ENCODE data around the gene BCAP31.

BCAP31 gene

DNA sequence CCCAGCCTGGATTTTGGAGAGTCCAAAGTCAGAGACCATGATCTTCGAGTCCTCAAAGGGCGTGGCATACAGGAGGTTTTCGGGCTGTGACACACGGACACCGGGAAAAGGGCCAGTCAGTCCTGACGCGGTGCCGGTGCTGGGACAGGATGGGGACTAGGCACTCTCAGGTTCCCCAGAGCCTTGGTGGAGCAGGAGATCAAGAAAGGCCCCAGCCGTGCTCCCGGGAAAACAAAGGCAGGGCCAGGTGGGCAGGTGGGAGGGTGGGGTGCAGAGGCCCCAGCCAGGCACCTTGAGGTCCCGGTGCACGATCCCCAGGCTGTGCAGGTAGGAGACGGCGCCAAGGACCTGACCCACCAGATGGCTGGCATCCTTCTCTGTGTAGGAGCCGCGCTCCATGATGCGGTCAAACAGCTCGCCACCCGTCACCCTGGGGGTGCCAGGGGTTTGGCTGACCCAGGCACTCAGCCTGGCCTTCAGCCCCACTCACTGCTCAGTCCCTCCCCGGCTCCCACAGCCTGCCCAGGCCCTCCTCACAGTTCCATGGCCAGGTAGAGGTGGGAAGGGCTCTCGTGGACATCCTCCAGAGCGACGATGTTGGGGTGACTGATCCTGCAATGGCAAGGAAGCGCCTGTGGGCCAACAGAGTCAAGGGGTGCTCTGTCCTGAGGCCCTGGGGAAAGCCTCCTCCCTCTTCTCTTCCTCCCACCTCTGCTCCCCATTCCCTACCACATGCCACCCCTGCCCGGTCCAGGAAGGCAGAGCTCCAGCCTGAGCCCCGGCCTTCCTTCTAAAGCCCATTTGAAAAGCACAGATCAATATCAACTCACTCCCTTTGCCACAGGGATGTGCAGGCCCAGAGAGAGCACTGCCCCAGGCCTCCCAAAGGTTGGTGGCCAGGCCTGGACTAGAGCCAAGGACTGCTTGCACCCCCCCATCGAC, 52.3 kb downstream of the BCAP31 start:
- DNase-seq, result no peak

DNA sequence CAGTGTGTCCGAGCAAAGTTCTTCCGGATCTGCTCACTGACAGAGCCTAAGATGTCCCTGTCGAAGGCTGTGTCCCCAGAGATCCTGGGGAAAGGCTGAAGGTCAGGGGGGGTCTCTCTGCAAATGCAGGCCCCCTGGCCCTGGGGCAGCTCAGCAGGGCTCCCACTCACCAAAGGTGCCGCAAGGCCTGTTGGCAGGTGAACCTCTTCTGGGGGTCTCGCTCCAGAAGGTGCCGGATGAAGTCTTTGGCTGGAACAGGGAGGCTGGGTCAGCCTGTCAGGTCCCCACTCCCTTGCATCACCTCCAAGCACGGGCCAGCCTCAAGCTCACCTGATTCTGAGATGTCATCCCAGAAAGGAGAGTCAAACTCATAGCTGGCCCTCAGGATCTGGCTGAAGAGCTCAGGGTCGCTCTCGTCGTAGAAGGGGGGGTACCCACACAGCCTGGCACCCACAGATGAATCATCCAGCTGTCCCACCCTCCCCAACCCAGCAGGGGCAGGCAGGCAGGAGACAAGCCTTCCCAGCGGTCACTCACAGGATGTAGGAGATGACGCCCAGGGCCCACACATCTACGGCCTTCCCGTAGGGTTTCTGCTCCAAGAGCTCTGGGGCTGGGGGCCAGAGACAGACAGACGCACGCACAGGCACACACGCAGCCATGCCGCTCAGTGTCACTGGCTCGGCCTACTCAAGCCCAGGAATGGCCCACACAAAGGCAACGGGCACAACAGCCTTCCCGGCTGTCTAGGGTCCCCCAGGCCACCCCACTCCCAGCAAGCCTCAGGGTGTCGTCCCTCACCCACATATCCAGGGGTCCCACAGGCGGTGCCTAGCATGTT, 53.2 kb downstream of the BCAP31 start:
- DNase-seq, result no peak

DNA sequence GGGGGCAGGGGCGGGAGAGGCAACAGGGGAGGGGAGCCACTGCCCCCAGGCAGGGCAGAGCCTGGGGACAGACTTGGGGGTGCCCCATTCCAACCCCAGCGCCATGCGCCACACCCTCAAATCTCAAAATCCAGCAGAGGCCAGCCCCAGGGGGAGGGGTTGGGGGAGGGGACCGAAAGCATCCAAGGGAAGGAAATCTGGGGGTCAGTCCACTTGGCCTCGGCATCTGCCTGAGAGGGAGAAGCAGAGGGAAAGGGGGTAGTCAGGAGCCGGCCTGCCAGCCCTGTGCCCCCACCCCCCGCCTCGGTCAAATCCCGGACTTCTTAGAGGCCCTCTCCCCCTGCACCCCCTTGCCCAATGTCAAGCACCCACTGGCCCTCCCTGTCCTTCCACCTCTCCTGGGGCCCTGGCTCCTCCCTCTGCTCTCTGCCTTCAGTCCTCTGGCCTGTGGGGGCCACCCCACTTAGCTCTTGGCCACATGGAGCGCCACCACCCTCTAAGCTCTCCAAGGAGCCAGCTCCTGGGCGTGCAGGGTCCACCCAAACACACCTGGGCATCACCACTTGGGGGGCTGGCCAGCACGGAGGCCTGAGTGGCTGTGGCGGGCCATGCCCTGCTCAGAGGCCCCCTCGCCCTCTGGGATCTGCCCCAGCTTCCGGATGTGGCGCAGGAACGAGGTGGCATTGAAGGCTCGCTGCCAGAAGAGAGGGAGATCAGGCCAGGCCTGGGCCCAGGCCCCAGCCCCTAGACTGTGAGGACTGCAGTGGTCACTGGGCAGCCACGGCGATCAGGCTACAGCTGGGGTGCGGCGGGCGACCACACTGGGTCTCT, 54.1 kb downstream of the BCAP31 start:
- DNase-seq, result no peak

DNA sequence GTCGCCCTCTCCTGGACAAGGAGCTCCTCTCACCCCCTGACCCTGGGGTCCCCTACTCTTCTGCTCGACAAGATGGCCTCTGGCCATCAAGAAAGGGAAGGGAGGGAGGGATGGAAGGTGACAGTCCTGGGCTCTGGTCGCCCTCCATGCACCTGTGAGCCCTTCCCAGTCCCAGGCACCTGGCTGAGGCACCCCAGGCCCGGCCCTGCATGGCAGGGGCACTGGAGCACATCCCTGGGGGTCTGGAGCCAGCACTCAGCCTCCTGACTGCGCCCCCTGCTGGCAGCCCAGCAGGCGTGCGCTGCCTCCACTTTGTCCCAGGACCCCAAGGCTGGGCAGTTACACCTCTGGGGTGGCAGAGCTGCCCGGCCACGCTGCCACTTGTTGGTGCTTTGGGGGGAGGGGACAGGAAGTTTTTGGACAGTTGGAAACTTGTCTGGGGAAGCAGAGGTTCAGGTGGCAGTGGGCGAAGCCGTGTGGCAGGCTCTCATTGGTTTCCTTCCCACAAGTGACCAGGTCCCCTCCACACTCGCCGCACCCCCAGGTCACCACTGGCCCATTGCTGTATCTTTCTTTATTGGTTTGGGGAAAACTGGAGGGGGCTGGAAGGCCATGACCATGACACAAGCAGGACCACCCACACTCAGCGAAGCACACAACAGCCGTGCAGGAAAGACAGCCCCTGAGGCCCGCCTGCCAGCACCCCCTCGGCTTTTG, 54.9 kb downstream of the BCAP31 start:
- DNase-seq, result peak; percentile 26

DNA sequence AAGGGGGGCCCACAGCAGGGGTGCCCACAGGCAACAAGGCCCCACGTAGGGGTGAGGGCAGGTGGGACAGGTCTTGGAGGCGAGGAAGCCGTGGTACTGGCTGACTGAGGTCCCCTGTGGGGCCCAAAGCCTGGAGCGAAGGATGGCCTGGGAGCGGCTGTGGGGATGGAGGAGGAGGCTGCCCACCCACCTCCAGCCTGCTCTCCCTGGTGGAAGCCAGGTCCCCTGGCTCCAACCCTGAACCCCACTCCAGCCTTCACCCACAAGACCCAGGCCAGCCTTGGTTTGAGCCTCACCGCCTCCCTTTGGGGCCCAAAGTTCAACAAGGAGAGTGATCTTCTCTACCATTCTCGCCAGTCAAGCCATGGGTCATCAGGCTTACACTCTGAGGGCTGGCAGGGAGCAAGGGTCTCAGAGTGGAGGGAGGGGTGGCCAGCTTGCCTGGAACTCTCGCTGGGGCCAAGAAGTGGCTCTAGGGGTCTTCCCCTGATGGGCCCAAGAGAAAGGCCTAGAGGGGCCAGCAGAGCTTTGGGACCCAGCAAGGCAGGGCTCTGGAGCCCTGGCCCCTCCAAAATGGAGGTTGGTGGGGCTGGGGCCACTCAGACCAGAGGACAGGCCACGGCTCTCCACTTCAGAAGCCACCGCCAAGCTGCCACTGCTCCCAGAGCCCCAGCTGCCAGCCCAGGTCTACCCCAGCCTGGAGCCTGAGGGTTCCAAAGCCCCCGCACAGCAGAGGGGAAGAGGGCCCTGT, 55.6 kb downstream of the BCAP31 start:
- DNase-seq, result no peak

DNA sequence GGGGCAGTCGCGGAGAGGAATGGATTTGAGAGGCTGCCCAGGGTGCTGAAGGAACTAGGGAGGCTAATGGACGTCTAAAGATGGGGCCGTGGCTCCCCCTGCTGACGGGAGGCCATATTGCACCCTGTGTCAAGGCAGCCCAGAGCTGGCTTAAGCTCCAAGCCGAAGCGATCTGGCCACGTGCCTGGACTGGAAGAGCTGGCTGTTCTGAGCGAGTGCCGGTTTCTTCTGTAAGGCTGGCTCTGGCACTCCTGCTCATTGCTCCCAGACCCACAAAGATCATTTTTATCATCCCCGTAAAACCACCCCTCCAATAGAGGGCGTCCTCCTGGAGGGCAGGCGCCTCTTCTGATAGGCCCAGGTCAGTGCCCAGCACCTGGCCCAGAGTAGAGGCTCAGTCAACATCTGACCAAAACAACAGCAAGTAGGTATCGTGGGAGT, 56.2 kb downstream of the BCAP31 start:
- DNase-seq, result peak; percentile 76

DNA sequence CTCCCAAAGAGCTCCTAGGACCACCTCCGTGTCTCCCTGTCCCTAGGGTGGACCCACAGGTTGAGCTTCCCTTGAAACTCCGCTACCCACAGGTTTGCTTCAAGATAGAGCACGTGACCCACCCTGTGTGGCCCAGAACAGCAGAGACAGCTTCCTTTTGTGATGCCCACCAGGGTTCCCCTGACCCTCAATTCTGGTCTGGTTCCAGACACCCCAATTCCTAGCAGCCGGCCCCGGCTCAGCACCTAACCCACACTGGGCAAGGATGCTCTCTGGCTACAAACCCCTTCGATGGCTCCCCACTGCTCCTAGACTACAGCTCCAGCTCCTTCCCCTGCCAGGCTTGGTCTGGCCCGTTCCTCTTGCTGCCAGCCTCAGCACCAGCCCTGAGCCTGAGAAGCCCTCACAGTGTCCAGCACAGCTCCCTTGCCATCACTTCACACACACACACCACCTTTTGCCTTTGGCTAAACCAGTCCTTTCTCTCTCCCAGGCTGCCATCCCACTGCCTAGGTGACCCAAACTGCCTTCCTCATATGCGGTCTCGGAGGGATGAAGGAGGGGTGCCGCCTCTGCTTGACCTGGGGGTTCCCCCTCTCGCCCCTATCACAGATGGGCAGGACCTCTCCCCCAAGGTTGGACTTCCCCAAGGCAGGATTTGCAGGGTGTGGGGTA, 56.8 kb downstream of the BCAP31 start:
- no peak for DNase-seq

DNA sequence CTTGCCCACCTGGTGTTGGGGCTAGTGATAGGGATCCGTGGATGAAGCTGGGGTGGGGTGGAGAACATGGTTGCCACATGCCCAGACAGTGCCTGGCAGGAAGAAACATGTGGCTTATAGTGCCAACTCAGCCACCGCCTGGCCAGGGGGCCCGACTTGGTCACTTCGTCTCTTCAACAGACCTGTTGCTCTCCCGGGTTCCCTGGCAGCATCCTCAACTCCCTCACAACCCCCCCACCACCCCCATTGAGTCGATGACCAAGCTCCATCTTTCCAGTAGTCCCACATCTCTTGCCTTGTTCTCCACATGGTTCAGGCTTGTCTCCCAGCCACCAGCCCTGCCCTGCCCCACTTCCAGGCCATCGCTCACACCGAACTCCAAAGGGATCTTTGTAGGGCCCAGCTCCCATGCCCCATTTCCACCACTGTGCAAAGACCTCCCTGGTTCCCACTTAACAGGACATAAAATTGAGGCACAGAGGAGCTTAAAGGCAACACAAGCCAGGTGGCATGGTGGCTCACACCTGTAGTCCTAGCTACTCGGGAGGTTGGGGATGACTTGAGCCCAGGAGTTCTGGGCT, 58.4 kb downstream of the BCAP31 start:
- no peak for DNase-seq

DNA sequence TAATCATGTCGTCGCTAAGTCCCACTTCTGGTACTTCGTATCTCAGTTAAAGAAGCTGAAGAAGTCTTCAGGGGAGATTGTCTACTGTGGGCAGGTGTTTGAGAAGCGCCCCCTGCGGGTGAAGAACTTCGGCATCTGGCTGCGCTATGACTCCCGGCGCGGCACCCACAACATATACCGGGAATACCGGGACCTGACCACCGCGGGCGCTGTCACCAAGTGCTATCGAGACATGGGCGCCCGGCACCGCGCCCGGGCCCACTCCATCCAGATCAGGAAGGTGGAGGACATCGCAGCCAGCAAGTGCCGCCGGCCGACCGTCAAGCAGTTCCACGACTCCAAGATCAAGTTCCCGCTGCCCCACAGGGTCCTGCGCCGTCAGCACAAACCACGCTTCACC, 61.9 kb downstream of the BCAP31 start:
- DNase-seq, result no peak

DNA sequence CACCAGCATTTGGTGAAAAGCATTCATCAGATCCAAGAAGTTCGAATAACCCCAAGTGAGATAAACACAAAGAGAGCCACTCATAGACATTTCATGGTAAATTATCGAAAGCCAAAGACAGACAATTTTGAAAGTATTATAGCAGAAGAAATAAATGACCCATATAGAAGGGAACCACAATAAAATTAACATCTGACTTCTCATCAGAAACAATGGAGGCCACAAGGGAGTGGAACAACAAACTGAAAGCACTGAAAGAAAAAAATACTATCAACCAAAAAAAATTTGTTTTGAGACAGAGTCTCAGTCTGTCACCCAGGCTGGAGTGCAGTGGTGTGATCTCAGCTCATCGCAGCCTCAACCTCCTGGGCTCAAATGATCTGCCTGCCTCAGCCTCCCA, 64.9 kb downstream of the BCAP31 start:
- no peak for DNase-seq

DNA sequence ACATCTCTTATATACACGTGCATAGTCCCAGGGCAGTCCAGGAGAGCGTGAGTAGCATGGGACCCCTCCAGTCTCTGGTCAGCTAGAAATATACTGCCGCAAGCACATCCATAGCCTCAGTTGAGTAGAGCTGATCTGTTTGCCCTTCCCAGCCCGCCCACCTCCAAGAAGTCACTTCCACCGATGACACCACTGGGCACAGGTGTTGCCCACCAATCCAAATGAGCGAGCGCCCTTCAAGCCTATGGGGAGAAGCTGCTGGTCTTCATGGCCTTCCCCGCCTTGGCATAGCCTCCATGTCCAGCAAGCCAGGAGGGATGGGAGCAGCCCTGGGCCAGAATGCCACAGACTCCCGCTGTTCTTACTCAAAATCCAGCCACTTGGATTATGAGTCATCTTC, 67.0 kb downstream of the BCAP31 start:
- DNase-seq, result no peak

DNA sequence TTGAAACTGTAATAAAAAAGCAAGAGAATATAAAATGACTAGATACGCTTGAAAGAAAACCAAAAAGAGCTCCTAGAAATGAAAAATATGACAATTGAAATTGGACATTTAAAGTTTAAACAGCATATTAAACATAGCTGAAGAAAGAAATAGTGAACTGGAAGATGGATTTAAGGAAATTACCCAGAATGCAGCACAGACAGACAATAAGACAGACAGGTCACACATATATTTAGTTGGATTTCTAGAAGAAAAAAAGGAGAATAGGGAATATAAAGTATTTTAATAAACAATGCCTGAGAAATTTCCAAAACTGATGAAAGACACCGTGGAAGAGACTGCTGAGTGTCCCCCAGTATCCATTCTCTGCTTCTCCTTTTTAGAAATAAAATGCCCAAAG, 70.6 kb downstream of the BCAP31 start:
- DNase-seq, result no peak

DNA sequence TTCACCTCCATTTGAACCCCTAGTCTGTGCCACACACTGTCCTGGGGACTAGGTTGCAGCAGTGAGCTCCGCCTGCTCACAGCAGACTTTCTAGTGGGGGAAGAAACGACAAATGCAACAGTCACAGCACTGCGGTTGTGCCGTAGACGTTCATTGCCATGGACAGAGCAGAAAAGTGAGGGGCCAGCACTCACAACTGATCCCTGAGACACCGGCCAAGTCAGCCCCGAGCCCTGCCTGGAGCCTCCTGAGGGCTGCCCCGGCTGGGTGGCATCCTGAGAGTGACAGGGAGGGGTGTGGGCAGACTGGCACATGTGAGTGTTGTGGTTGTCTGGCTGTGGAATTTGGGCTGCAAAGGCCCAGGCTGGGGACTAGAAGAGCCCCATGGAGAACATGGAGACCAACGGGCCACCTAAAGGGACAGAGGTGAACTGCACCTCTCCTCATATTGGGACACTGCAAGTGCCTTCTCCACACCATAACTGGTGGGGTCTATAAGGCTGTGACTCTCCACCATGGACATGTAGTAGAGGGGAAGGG, 72.6 kb downstream of the BCAP31 start:
- no peak for DNase-seq

DNA sequence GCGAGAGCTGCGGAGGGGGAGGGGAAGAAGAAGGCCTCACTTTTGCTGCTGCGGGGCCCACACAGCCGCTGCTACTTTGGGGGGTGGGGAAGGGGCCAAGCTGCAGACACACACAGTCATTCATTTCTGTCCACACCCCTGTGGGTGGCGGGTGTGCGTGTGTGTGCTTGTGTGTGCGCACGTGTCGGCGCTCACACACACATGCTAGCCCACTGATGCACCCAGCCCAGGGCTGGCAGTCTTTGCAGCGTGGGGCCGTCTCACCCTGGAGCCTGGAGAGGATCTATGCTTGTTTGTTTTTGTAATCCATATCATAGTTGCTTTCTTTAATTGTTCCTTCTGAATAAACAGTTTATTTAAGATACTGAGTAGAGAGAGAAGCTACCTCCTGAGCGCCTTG, 73.2 kb downstream of the BCAP31 start:
- no peak for DNase-seq

All from NCI-H1694 treated with DMSO at 0.1 percent for 48 hours (cell line).